Sciatic nerve (tissue), 2 donors: ENCODE measurements around the gene RREB1. TPM values are rescaled to one million over a fixed set of nuclear protein-coding genes. Genes with fewer than 3 reads are reported as not detected.
A peak's percentile ranks its signal among the peaks of the same experiment; 100 is the strongest.

Experiments
- ATAC-seq: fragments of 200-7000 bp; cut with Tn5 transposase; one replicate; pipeline ENCODE4 v1.9.1; 2020; ENCODE audit warnings: mild to moderate bottlenecking, moderate library complexity
- DNase-seq: peaks from one replicate; pipeline ENCODE4 v3.0.0-alpha.2; 2020; ENCODE audit warnings: low spot score
- intact Hi-C: fragments of 100-400 bp; cut with DNase I; formaldehyde crosslinking; loops from one replicate; pipeline ENCODE4 v1.14.2; 2022
- total RNA-seq: library from RNA; stranded (reverse); fragmentation: NEBNext Ultra II Directional; extraction: Animal tissue kit (Norgen Biotek cat#: 25700); gene quantifications from one replicate; pipeline ENCODE4 v1.2.1, GENCODE V29; 2021
- donor health status: DM: no; HTN: no; CAD: no.
- donor health status: DM: no; HTN: no; CAD: no.

The RREB1 gene
- total RNA-seq, 1 donor from 2014 or later: 50.6 TPM

- intact Hi-C loops: no loop called here
- DNase-seq: no peak
- ATAC-seq: no peak
Measured at GRCh38 chr6:7138046-7138531, 30.3 kb downstream of the RREB1 start.

- DNase-seq (no peak), ATAC-seq (no peak)
- intact Hi-C loops: no loop called here
Measured at GRCh38 chr6:7138921-7139358, 31.2 kb downstream of the RREB1 start.

GRCh38 chr6:7139835-7140470, 32.2 kb downstream of the RREB1 start:
- intact Hi-C loops: no loop called here

GRCh38 chr6:7140631-7141378, 33.0 kb downstream of the RREB1 start:
- ATAC-seq (peak; percentile 95), DNase-seq (peak; percentile 94)
- intact Hi-C loops: no loop called here

More at GRCh38 chr6:7139835-7140470, 32.2 kb downstream of the RREB1 start:
- ATAC-seq (no peak), DNase-seq (no peak)

GRCh38 chr6:7142228-7142801, 34.6 kb downstream of the RREB1 start:
- intact Hi-C loops: no loop called here
- DNase-seq: no peak
- ATAC-seq: no peak

GRCh38 chr6:7142918-7143475, 35.2 kb downstream of the RREB1 start:
- ATAC-seq (no peak), DNase-seq (no peak)
- intact Hi-C loops: no loop called here

GRCh38 chr6:7143476-7143974, 35.8 kb downstream of the RREB1 start:
- intact Hi-C loops: no loop called here
- ATAC-seq (peak; percentile 44), DNase-seq (no peak)

GRCh38 chr6:7144872-7145584, 37.3 kb downstream of the RREB1 start:
- intact Hi-C loops: no loop called here
- DNase-seq (no peak), ATAC-seq (no peak)

- no peak for DNase-seq
- no peak for ATAC-seq
- intact Hi-C loops: no loop called here
Measured at GRCh38 chr6:7145585-7145884, 37.8 kb downstream of the RREB1 start.

DNA sequence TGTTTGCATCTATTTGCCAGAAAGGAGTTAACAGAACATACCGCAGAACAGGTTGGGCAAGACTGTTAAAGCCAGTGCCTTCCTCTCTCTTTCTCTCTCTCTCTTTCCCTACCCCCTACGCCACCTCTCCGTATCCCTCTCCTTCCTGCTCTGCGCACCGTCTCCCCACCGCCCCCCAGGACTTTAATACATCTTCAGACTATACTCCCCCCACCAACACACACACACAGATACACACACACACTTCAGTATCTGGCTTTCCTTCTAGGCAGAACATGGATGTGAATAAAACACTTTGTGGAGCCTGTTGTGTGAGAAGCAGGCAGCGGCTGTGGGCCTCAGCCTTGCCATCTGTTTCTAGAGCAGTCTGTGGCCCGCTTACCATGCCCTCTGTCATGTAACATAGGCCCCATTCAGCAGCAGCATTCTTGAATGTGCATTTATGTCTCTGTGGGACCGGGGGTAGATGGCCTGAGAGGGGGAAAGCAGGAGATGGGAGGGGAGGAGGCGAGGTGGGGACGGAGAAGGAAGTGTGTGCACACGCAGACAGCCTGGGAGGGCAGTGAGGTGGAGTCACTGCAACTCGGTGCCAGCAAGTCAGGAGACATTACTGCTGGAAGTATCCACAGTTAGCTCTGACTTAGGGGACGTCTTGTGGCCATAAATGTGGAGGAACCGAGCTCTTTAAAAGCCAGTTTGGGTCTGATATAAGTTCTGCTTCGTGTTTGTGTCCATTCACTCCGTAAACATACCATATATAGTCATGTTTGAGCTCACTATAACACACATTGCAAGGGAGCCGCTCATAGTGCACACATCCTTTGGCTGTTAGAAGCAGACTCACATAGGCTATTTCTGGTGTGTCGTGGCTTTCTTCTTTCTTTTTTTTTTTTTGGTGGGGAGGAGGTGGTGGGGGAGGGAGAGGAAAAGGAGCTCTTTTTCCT, 38.4 kb downstream of the RREB1 start:
- DNase-seq: peak; percentile 70
- intact Hi-C loops: no loop called here
- ATAC-seq: peak; percentile 78

GRCh38 chr6:7147051-7147671, 39.4 kb downstream of the RREB1 start:
- no peak for ATAC-seq
- no peak for DNase-seq
- intact Hi-C loops: no loop called here

- DNase-seq (no peak), ATAC-seq (no peak)
- intact Hi-C loops: no loop called here
Measured at GRCh38 chr6:7148100-7148822, 40.5 kb downstream of the RREB1 start.

- no peak for ATAC-seq
- no peak for DNase-seq
- intact Hi-C loops: loop anchor here (10.0 kb wide), 1 partner anchor 84 kb away; no protein-coding TSS in a partner anchor
Measured at GRCh38 chr6:7150381-7151064, 42.8 kb downstream of the RREB1 start.

- peak; percentile 49 for ATAC-seq
- intact Hi-C loops: loop anchor here (10.0 kb wide), 1 partner anchor 83 kb away; no protein-coding TSS in a partner anchor
- DNase-seq: no peak
Measured at GRCh38 chr6:7151381-7151780, 43.6 kb downstream of the RREB1 start.

- no peak for DNase-seq
- ATAC-seq: no peak
Measured at GRCh38 chr6:7152462-7152861, 44.7 kb downstream of the RREB1 start.

DNA sequence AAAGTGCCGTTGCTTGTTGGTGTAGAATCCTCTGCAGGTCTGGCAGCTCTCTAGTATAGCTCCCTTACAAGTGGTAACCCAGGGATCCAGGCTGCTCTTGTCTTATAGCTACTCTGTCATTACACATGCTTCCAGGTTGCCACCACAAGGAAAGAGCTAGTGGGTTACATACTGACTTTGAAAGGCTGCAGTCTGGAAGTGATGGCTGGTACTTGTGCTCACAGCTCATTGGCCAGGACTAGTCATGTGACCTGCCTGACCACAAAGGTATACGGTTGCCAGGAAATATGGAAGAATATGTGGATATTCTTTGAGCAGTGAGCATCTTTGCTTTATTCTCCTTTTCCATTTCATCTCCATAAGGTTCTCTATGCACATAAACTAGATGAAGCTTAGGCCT, 46.0 kb downstream of the RREB1 start:
- DNase-seq (no peak), ATAC-seq (no peak)
- intact Hi-C loops: loop anchor here (10.0 kb wide), 1 partner anchor 81 kb away; no protein-coding TSS in a partner anchor

More at GRCh38 chr6:7152462-7152861, 44.7 kb downstream of the RREB1 start:
- intact Hi-C loops: loop anchor here (10.0 kb wide), 1 partner anchor 82 kb away; no protein-coding TSS in a partner anchor
